ENCODE measurements around the gene SPINT3.

Gene SPINT3

GRCh38 chr20:45502561-45502960 lies 12.9 kb downstream of the SPINT3 start (continued):
- TF ChIP-seq KLF9 (tag by site-specific recombination; IDR thresholded peaks at IDR 0.05; ENCODE audit: low read depth) (no peak), WT1 (tag by site-specific recombination; IDR thresholded peaks at IDR 0.05) (no peak), KLF1 (tag by site-specific recombination; IDR thresholded peaks at IDR 0.05) (no peak), ZNF266 (tag by site-specific recombination; IDR thresholded peaks at IDR 0.05; ENCODE audit: low read depth) (no peak)
- TF ChIP-seq, protein P1, sequence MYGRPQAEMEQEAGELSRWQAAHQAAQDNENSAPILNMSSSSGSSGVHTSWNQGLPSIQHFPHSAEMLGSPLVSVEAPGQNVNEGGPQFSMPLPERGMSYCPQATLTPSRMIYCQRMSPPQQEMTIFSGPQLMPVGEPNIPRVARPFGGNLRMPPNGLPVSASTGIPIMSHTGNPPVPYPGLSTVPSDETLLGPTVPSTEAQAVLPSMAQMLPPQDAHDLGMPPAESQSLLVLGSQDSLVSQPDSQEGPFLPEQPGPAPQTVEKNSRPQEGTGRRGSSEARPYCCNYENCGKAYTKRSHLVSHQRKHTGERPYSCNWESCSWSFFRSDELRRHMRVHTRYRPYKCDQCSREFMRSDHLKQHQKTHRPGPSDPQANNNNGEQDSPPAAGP (tag by site-specific recombination; IDR thresholded peaks at IDR 0.05), result no peak

- no peak overlapping the region for H3K4me3 ChIP-seq (ENCODE audit: low read depth, low read length)
- no peaks in the 10 kb centered on the region for H3K9me3 ChIP-seq (ENCODE audit: control insufficient read depth, insufficient read depth, low read depth, low read length)
- CTCF ChIA-PET, result interaction anchor here (0.7 kb wide), 1 partner anchor 339 kb away, joined by 3 read pairs; no protein-coding TSS in a partner anchor
- POLR2A ChIA-PET, result no interaction called here
- H3K36me3 ChIP-seq (ENCODE audit: control insufficient read depth in 2 of 2, insufficient read depth in 1 of 2, low read length in 2 of 2), result no peaks in the 10 kb centered on the region
- no peaks in the 10 kb centered on the region for H3K4me1 ChIP-seq (ENCODE audit: control insufficient read depth, insufficient read depth, low read length)
- TF ChIP-seq SCRT2 (tag by site-specific recombination; IDR thresholded peaks at IDR 0.05), result peak; percentile 83
- TF ChIP-seq ZNF624 (tag by site-specific recombination; IDR thresholded peaks at IDR 0.05), result no peak
- TF ChIP-seq, protein P2, sequence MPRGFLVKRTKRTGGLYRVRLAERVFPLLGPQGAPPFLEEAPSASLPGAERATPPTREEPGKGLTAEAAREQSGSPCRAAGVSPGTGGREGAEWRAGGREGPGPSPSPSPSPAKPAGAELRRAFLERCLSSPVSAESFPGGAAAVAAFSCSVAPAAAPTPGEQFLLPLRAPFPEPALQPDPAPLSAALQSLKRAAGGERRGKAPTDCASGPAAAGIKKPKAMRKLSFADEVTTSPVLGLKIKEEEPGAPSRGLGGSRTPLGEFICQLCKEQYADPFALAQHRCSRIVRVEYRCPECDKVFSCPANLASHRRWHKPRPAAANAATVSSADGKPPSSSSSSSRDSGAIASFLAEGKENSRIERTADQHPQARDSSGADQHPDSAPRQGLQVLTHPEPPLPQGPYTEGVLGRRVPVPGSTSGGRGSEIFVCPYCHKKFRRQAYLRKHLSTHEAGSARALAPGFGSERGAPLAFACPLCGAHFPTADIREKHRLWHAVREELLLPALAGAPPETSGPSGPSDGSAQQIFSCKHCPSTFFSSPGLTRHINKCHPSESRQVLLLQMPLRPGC (tag by site-specific recombination; IDR thresholded peaks at IDR 0.05), result no peak
- no peak for TF ChIP-seq ZNF585B (tag by site-specific recombination; IDR thresholded peaks at IDR 0.05)
- H3K27ac ChIP-seq (ENCODE audit: extremely low read depth, low read depth, low read length), result no peak overlapping the region
These were observed 13.8 kb downstream of the SPINT3 start for GRCh38 chr20:45501600-45501999.

DNA sequence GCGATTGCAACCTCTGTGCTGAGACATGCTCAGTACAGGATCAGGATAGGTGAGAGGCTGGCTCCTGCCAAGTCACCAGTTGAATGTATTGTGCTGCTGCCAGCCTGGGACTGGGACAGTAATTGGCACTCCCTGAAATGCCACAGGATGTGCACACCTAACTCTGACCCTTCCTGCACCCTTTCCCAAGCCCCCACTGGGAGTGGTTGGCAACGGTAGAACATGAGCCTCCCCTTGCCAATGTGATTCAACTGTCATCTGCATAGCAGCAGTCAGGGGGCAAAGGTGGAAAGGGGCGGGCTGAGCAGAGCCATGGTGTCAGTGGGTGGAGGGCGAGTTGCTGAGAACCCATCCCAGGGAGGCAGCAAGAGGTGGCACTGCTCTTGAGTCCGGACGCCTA lies 15.4 kb downstream of the SPINT3 start:
- no peak overlapping the region for H3K27ac ChIP-seq (ENCODE audit: extremely low read depth, low read depth, low read length)
- no peaks in the 10 kb centered on the region for H3K36me3 ChIP-seq (ENCODE audit: control insufficient read depth in 2 of 2, insufficient read depth in 1 of 2, low read length in 2 of 2)
- H3K4me1 ChIP-seq (ENCODE audit: control insufficient read depth, insufficient read depth, low read length), result no peaks in the 10 kb centered on the region
- TF ChIP-seq ZFHX2 (tag by site-specific recombination; conservative IDR thresholded peaks at IDR 0.05) (no peak), ZNF510 (tag by site-specific recombination; IDR thresholded peaks at IDR 0.05; ENCODE audit: insufficient replicate concordance) (no peak), ZNF350 (tag by site-specific recombination; IDR thresholded peaks at IDR 0.05) (no peak), ZNF658 (tag by site-specific recombination; IDR thresholded peaks at IDR 0.05) (no peak), KLF8 (tag by site-specific recombination; IDR thresholded peaks at IDR 0.05) (no peak)
- ChIA-PET CTCF (interaction anchor here (0.6 kb wide), 1 partner anchor 336 kb away, joined by 4 read pairs; no protein-coding TSS in a partner anchor), POLR2A (no interaction called here)
- H3K4me3 ChIP-seq (ENCODE audit: low read depth, low read length), result no peak overlapping the region
- no peaks in the 10 kb centered on the region for H3K9me3 ChIP-seq (ENCODE audit: control insufficient read depth, insufficient read depth, low read depth, low read length)

DNA sequence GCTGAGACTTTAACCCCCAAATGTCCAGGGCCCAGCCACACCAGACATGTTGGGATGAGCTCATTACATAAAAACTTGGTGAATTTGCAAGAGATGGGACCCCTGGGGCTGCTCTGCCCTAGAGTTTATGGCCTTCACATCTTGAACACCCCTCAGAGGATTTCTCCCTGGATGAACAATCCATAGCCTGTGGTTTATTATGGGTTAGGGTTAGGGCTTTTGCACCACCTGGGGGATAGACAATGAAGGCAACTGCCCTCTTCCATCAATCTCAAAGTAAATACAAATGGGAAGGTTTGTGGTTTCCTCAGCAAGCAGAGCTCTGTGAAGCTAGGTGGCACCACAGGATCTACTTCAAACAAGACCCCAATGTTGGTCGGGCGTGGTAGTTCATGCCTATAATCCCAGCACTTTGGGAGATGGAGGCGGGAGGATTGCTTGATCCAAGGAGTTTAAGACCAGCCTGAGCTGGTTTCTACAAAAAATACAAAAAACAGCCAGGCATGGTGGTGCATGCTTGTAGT lies 17.4 kb downstream of the SPINT3 start:
- POLR2A ChIA-PET, result no interaction called here
- CTCF ChIA-PET, result interaction anchor here (1.1 kb wide), 1 partner anchor 12 kb away, joined by 5 read pairs; no protein-coding TSS in a partner anchor

More for the DNA sequence above, 17.4 kb downstream of the SPINT3 start:
- no peak overlapping the region for H3K27ac ChIP-seq (ENCODE audit: extremely low read depth, low read depth, low read length)
- no peaks in the 10 kb centered on the region for H3K4me1 ChIP-seq (ENCODE audit: control insufficient read depth, insufficient read depth, low read length)
- TF ChIP-seq ZIC2 (tag by site-specific recombination; IDR thresholded peaks at IDR 0.05), result 0 out of 2 replicates have a peak, but pooled peaks have one; percentile 30
- TF ChIP-seq, protein P3, sequence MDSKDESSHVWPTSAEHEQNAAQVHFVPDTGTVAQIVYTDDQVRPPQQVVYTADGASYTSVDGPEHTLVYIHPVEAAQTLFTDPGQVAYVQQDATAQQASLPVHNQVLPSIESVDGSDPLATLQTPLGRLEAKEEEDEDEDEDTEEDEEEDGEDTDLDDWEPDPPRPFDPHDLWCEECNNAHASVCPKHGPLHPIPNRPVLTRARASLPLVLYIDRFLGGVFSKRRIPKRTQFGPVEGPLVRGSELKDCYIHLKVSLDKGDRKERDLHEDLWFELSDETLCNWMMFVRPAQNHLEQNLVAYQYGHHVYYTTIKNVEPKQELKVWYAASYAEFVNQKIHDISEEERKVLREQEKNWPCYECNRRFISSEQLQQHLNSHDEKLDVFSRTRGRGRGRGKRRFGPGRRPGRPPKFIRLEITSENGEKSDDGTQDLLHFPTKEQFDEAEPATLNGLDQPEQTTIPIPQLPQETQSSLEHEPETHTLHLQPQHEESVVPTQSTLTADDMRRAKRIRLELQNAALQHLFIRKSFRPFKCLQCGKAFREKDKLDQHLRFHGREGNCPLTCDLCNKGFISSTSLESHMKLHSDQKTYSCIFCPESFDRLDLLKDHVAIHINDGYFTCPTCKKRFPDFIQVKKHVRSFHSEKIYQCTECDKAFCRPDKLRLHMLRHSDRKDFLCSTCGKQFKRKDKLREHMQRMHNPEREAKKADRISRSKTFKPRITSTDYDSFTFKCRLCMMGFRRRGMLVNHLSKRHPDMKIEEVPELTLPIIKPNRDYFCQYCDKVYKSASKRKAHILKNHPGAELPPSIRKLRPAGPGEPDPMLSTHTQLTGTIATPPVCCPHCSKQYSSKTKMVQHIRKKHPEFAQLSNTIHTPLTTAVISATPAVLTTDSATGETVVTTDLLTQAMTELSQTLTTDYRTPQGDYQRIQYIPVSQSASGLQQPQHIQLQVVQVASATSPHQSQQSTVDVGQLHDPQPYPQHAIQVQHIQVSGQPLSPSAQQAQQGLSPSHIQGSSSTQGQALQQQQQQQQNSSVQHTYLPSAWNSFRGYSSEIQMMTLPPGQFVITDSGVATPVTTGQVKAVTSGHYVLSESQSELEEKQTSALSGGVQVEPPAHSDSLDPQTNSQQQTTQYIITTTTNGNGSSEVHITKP (tag by site-specific recombination; IDR thresholded peaks at IDR 0.05), result no peak
- no peaks in the 10 kb centered on the region for H3K9me3 ChIP-seq (ENCODE audit: control insufficient read depth, insufficient read depth, low read depth, low read length)
- no peak overlapping the region for H3K4me3 ChIP-seq (ENCODE audit: low read depth, low read length)
- H3K36me3 ChIP-seq (ENCODE audit: control insufficient read depth in 2 of 2, insufficient read depth in 1 of 2, low read length in 2 of 2), result no peaks in the 10 kb centered on the region
